H1 (cell line): ENCODE data around the gene CERS1. TPM values are rescaled to one million over a fixed set of nuclear protein-coding genes. Genes with fewer than 3 reads are reported as not detected.

Source experiments
- CTCF ChIA-PET: fragments of 300-600 bp; sonication (Branson Sonifier 250); formaldehyde crosslinking; loops from one replicate; lab custom pipeline; 2021; ENCODE audit not compliant: partially characterized antibody; lab: Charles Lee
- POLR2A ChIA-PET: fragments of 300-600 bp; sonication (Branson Sonifier 250); formaldehyde crosslinking; loops from one replicate; lab custom pipeline; 2021; ENCODE audit warnings: inconsistent platforms; ENCODE audit not compliant: partially characterized antibody; lab: Charles Lee
- DNase-seq, 2 experiments: peaks; one replicate each; pipeline versions ENCODE4 v3.0.0 to v3.0.0-alpha.2; 2010 to 2022; ENCODE audit warnings: low spot score in 2 of 2, low read depth in 1 of 2, mixed read lengths in 1 of 2
- FAIRE-seq: peaks from 2 replicates; lab custom pipeline; 2011; peaks lifted over from hg19 to GRCh38; lab: Jason Lieb, UNC
- H2AFZ ChIP-seq: 2 replicates; pipeline ENCODE4 v1.8.1; 2012; ENCODE audit warnings: low read length, inconsistent platforms
- H2AK5ac ChIP-seq: 2 replicates; pipeline ENCODE4 v1.6.1; 2013; ENCODE audit warnings: low read depth, low read length
- H2BK120ac ChIP-seq: replicated peaks from 2 replicates; pipeline ENCODE3; 2013; ENCODE audit warnings: low read depth, low read length, inconsistent platforms
- H2BK12ac ChIP-seq: 2 replicates; pipeline ENCODE4 v1.6.1; 2013; ENCODE audit warnings: low read depth, low read length
- H2BK15ac ChIP-seq: 2 replicates; pipeline ENCODE4 v1.6.1; 2013; ENCODE audit warnings: low read length
- H2BK20ac ChIP-seq: 2 replicates; pipeline ENCODE4 v1.6.1; 2013; ENCODE audit warnings: low read length
- H2BK5ac ChIP-seq: 2 replicates; pipeline ENCODE4 v1.6.1; 2013; ENCODE audit warnings: low read depth, low read length
- H3K14ac ChIP-seq: 2 replicates; pipeline ENCODE4 v1.6.1; 2013; ENCODE audit warnings: inconsistent platforms; ENCODE audit not compliant: insufficient read length
- H3K18ac ChIP-seq: 2 replicates; pipeline ENCODE4 v1.6.1; 2013; ENCODE audit warnings: low read length; ENCODE audit errors: extremely low read depth
- H3K23ac ChIP-seq: 2 replicates; pipeline ENCODE4 v1.6.1; 2013; ENCODE audit warnings: inconsistent platforms; ENCODE audit not compliant: insufficient read length
- H3K23me2 ChIP-seq: 2 replicates; pipeline ENCODE4 v1.6.1; 2013; ENCODE audit warnings: low read depth, low read length
- H3K27ac ChIP-seq: 2 replicates; pipeline ENCODE4 v1.6.1; 2011; ENCODE audit warnings: low read depth, low read length, inconsistent platforms
- H3K27me3 ChIP-seq, 4 experiments: replicated peaks in 1 of 4; 1 replicate in 1 of 4; 2 replicates in 3 of 4; pipeline versions ENCODE4 v1.6.1 to v1.8.1; 2011 to 2013; ENCODE audit warnings: low read length in 3 of 4, mild to moderate bottlenecking in 3 of 4, inconsistent platforms in 2 of 4, mixed read lengths in 2 of 4, moderate library complexity in 1 of 4; ENCODE audit not compliant: control insufficient read depth in 3 of 4, insufficient read depth in 3 of 4; ENCODE audit errors: extremely low read depth in 1 of 4
- H3K36me3 ChIP-seq, 4 experiments: 2 replicates each; pipeline versions ENCODE4 v1.6.1 to v1.8.1; 2011 to 2013; ENCODE audit warnings: mild to moderate bottlenecking in 4 of 4, low read length in 3 of 4, moderate library complexity in 2 of 4, control low read depth in 1 of 4, inconsistent platforms in 1 of 4; ENCODE audit not compliant: insufficient read depth in 4 of 4, control insufficient read depth in 2 of 4
- H3K4ac ChIP-seq: replicated peaks from 2 replicates; pipeline ENCODE3; 2013; ENCODE audit warnings: low read length, low read depth, mixed read lengths, inconsistent platforms; ENCODE audit not compliant: insufficient read length
- H3K4me1 ChIP-seq, 4 experiments: replicated peaks in 1 of 4; 1 replicate in 1 of 4; 2 replicates in 3 of 4; pipeline versions ENCODE4 v1.6.1 to v1.8.1; 2011 to 2013; ENCODE audit warnings: low read length in 3 of 4, inconsistent platforms in 2 of 4, mixed read lengths in 1 of 4; ENCODE audit not compliant: insufficient read depth in 4 of 4, control insufficient read depth in 3 of 4
- H3K4me2 ChIP-seq, 2 experiments: 2 replicates each; pipeline versions ENCODE4 v1.6.1 to v1.8.1; 2011 to 2013; ENCODE audit warnings: low read depth in 2 of 2, low read length in 2 of 2, control low read depth in 1 of 2, inconsistent platforms in 1 of 2, mild to moderate bottlenecking in 1 of 2; ENCODE audit not compliant: insufficient read depth in 1 of 2
- H3K4me3 ChIP-seq, 4 experiments: fragments of 200-600, 300-600 bp in 1 of 4; sonication (generic), shearing (Covaris generic), sonication (Bioruptor Twin) in 1 of 4; 2 replicates each; pipeline versions ENCODE4 v1.5.1 to v1.8.1; 2011 to 2016; ENCODE audit warnings: low read length in 4 of 4, low read depth in 3 of 4, control low read depth in 2 of 4, inconsistent platforms in 2 of 4, mild to moderate bottlenecking in 2 of 4, mixed read lengths in 1 of 4, moderate library complexity in 1 of 4; ENCODE audit not compliant: insufficient read depth in 2 of 4; ENCODE audit errors: extremely low read depth in 1 of 4
- H3K56ac ChIP-seq: replicated peaks from 2 replicates; pipeline ENCODE3; 2013; ENCODE audit warnings: low read depth, mild to moderate bottlenecking, mixed read lengths, low read length, inconsistent platforms; ENCODE audit not compliant: insufficient read length
- H3K79me1 ChIP-seq: 2 replicates; pipeline ENCODE4 v1.6.1; 2013; ENCODE audit warnings: low read depth, low read length, control low read depth
- H3K79me2 ChIP-seq, 2 experiments: 2 replicates each; pipeline versions ENCODE4 v1.6.1 to v1.8.1; 2012 to 2013; ENCODE audit warnings: low read length in 2 of 2, mild to moderate bottlenecking in 2 of 2, inconsistent platforms in 1 of 2; ENCODE audit not compliant: insufficient read depth in 2 of 2, control insufficient read depth in 1 of 2
- H3K9ac ChIP-seq, 4 experiments: replicated peaks in 1 of 4; 1 replicate in 1 of 4; 2 replicates in 3 of 4; pipeline versions ENCODE4 v1.6.1 to v1.8.1; 2011 to 2013; ENCODE audit warnings: low read depth in 3 of 4, low read length in 3 of 4, control low read depth in 2 of 4, mild to moderate bottlenecking in 2 of 4, moderate library complexity in 2 of 4, inconsistent platforms in 1 of 4; ENCODE audit errors: extremely low read depth in 1 of 4
- H3K9me3 ChIP-seq, 2 experiments: 2 replicates each; pipeline versions ENCODE4 v1.6.1 to v1.8.1; 2012 to 2013; ENCODE audit warnings: mild to moderate bottlenecking in 2 of 2, moderate library complexity in 2 of 2, control low read depth in 1 of 2, inconsistent platforms in 1 of 2, low read depth in 1 of 2, low read length in 1 of 2, mixed read lengths in 1 of 2; ENCODE audit not compliant: insufficient read depth in 2 of 2
- H4K20me1 ChIP-seq, 2 experiments: replicated peaks in 1 of 2; 2 replicates each; pipeline versions ENCODE3 to v1.8.1; 2011 to 2013; ENCODE audit warnings: inconsistent platforms in 2 of 2, low read length in 2 of 2, mild to moderate bottlenecking in 1 of 2; ENCODE audit not compliant: insufficient read depth in 2 of 2, control insufficient read depth in 1 of 2
- H4K5ac ChIP-seq: 2 replicates; pipeline ENCODE4 v1.6.1; 2013; ENCODE audit warnings: low read length, low read depth, mixed read lengths, inconsistent platforms; ENCODE audit not compliant: insufficient read length
- H4K8ac ChIP-seq: 2 replicates; pipeline ENCODE4 v1.8.0; 2013; ENCODE audit warnings: mild to moderate bottlenecking, moderate library complexity, low read length, inconsistent platforms; ENCODE audit not compliant: insufficient read depth; ENCODE audit errors: extremely low read depth
- H4K91ac ChIP-seq: replicated peaks from 2 replicates; pipeline ENCODE3; 2013; ENCODE audit warnings: low read length, mixed read lengths, inconsistent platforms; ENCODE audit not compliant: insufficient read length
- ATF2 ChIP-seq: IDR thresholded peaks from 2 replicates; pipeline ENCODE4 v1.6.1; 2012; ENCODE audit warnings: low read length, inconsistent platforms
- HDAC6 ChIP-seq: IDR thresholded peaks from one replicate; pipeline ENCODE4 v1.7.1; 2012; ENCODE audit warnings: low read depth, mild to moderate bottlenecking, inconsistent platforms, low read length, moderate library complexity
- TAF7 ChIP-seq: optimal IDR thresholded peaks from 2 replicates; pipeline ENCODE3; 2011; ENCODE audit warnings: low read depth, mild to moderate bottlenecking, inconsistent platforms, low read length, moderate library complexity, borderline replicate concordance
- WGBS, 2 experiments: shearing (Covaris generic) in 1 of 2; methylation state at CpG; one replicate each; pipeline versions ENCODE4 v1.1.6 to v1.1.7; 2013 to 2015; ENCODE audit warnings: low lambda C conversion rate in 2 of 2, mixed read lengths in 2 of 2, inconsistent platforms in 1 of 2, low coverage in 1 of 2, missing lambda C conversion rate in 1 of 2; ENCODE audit not compliant: insufficient replicate concordance in 2 of 2, insufficient coverage in 1 of 2, insufficient read length in 1 of 2; ENCODE audit errors: extremely low coverage in 1 of 2, missing lambda C conversion rate in 1 of 2; 5-methylcytosine and 5-hydroxymethylcytosine counted together
- polyA plus RNA-seq, 7 experiments: library from polyadenylated mRNA; depleted of rRNA in 3 of 7; stranded (reverse) in 5 of 7; unstranded in 2 of 7; fragments of >200 nt in 5 of 7; fragments of 200-250 nt in 2 of 7; gene quantifications; 1 replicate in 5 of 7; 2 replicates in 1 of 7; 4 replicates in 1 of 7; pipeline versions ENCODE4 v1.2.1 to v1.2.3, GENCODE V29; 2011 to 2013; ENCODE audit warnings: missing spikeins in 2 of 7, mixed read lengths in 2 of 7
- total RNA-seq: library from RNA; stranded (reverse); fragmentation: NEBNext Ultra II Directional; extraction: Animal tissue kit (Norgen Biotek cat#: 25700); gene quantifications from 2 replicates; pipeline ENCODE4 v1.2.1, GENCODE V29; 2021

Gene CERS1
- total and polyA plus RNA-seq, 2 of the 8 experiments (the other 6 are each of a cell fraction or from before 2014, with no cell fraction given), result 18.6 to 51.0 TPM

GRCh38 chr19:18883526-18884304 lies 12.2 kb downstream of the CERS1 start:
- no peak overlapping the region for H2AK5ac ChIP-seq
- H3K79me2 ChIP-seq, result no peaks in the 10 kb centered on the region
- H3K14ac ChIP-seq, result no peak overlapping the region
- ChIA-PET CTCF (interaction anchor here (0.8 to 2.4 kb wide), 5 partner anchors 11 to 239 kb away, joined by 3 to 9 read pairs (median 3); no protein-coding TSS in a partner anchor), POLR2A (interaction anchor here (1.0 to 2.3 kb wide), 2 partner anchors 11 to 45 kb away, joined by 3 to 9 read pairs; no protein-coding TSS in a partner anchor)
- H3K18ac ChIP-seq, result no peak overlapping the region
- FAIRE-seq, result no peak
- no peaks in the 10 kb centered on the region for H3K9me3 ChIP-seq
- TF ChIP-seq ATF2, result no peak
- TF ChIP-seq TAF7, result no peak
- no peak for TF ChIP-seq HDAC6
- 92% methylated on average over 30 of the region's 30 CpGs; no CpG with 5 or more reads in 1 of the 2 experiments for WGBS, 2 experiments
- H2BK15ac ChIP-seq, result no peak overlapping the region
- H4K91ac ChIP-seq, result no peak overlapping the region
- no peak overlapping the region for H3K27ac ChIP-seq
- no peak overlapping the region for H3K56ac ChIP-seq
- no peaks in the 10 kb centered on the region for H3K27me3 ChIP-seq
- H4K8ac ChIP-seq, result no peak overlapping the region
- peaks cover 0 to 5% (median 1%) of the 10 kb centered on the region in 4 experiments; a peak in 3 of 8 replicates for H3K36me3 ChIP-seq
- no peak overlapping the region for H3K9ac ChIP-seq
- no peak for DNase-seq
- H3K4ac ChIP-seq, result no peak overlapping the region
- no peak overlapping the region for H4K5ac ChIP-seq
- H3K79me1 ChIP-seq, result 0 out of 2 replicates have a peak, but pooled peaks cover 2% of the 10 kb centered on the region
- no peak overlapping the region for H2BK20ac ChIP-seq
- no peak overlapping the region for H3K4me2 ChIP-seq
- no peaks in the 10 kb centered on the region; a peak in 4 of 7 replicates for H3K4me1 ChIP-seq
- peaks cover 2 to 13% of the 10 kb centered on the region in 2 experiments for H4K20me1 ChIP-seq
- no peak overlapping the region for H3K23ac ChIP-seq
- no peak overlapping the region for H2BK120ac ChIP-seq
- no peak overlapping the region for H3K4me3 ChIP-seq
- no peak overlapping the region for H2BK5ac ChIP-seq
- no peak overlapping the region for H2AFZ ChIP-seq
- H2BK12ac ChIP-seq, result no peak overlapping the region
- H3K23me2 ChIP-seq, result no peaks in the 10 kb centered on the region; the same call in 1 of the 2 replicates
